GM18858 (cell line): ENCODE data around the gene FERMT1.
"Not testable (repeated sequence)": the region's sequence is repeated elsewhere in the genome, so short reads cannot be mapped to it uniquely, and the experiment has no call there.

Experiments
- ATAC-seq: cut with Tn5 transposase; IDR thresholded peaks from one replicate; pipeline ENCODE4 v1.9.1; 2021; ENCODE audit not compliant: unreplicated experiment

Gene FERMT1

DNA sequence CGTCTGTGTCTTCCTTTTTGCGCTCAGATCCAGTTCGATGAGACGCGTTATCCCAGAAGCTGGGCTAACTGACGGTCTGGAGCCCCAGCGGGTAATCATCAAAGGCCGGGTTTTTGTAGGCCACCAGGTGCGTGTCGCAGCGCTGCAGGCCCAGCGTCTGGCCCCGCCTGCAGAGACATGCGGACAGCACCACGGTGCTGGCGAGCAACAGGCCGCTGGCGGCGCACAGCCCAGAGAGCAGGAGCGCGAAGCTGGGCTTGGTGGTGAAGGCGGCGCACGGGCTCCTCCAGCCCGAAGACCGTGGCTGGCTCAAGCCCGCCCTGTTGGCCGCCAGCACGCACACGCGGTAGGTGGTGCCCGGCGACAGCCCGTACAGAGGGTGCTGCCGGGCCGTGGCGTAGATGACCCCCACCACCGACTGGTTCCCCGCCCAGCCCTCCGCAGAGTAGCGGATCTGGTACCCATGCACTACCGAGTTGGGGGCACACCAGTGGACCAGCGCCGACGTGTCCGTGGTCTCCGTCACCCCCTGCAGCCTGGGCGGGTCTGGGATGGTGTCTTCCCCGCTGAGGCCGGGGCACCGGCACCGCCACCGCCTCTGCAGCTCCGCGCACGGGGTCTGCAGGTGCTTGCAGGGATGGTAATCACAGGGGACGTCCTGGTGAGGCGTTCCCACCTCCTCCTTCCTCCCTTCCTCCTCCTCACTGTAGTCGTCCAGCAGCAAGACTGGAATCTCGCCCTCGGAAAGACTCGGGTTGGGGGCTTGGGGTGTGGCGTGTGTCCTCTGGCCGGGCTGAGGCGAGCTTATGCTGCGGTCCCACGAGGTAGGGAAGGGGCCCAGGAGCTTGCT is 81.6 kb downstream of the FERMT1 start:
- ATAC-seq: no peak

DNA sequence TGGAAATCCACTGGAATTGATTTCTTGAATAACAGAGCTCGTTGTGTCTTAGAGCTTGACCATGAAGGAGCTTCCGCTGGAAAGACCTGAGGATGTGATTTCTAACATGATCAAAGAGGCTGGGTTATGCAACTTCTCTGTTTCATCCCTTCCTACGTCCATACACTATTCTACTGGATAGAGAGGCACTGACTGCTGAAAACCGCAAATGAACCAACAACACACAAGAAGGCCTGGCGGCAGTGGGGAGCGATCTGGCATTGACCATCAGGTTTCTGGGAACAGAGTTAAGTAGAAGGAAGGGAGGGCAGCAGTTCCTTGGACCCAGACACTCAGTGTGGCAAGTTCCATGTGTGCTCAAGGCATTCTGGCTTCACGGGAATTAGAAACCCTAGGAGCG is 82.3 kb downstream of the FERMT1 start:
- ATAC-seq: no peak

DNA sequence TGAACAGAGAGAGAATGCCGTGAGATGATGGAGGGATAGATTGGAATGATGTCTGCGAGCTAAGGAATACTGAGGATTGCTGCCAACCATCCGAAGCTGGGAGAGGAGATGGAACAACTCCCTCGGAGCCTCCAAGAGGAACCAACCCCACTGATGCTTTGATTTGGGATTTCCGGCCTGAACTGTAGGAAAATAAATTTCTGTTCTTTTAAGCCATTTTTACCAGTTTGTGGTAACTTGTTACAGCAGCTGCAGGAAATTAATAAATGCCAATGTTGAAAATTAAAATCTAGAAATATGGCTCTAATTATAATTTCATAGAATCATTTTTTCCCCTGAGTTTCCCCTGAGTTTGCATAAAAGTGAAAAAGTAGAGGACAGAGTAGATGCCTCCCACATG is 83.1 kb downstream of the FERMT1 start:
- ATAC-seq: no peak

DNA sequence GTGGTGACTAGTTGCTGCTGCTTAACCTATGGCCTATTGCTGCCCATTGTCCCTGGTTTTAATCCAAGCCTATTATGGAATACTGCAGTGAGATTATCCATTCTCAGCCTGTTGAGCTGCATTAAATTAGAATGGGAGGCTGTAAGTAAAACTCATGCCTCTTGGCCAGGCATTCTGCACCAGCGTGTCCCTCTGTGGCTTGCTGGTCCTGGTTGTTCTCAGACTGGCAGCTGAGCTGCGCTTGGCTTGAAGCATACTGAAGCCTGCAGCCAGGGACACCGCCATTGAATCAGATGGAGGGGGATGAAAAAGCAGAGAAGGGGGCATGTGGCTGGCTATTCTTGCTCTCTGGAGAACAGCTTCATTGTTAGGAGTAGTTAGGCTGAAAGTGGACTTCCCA is 84.6 kb downstream of the FERMT1 start:
- ATAC-seq: no peak

DNA sequence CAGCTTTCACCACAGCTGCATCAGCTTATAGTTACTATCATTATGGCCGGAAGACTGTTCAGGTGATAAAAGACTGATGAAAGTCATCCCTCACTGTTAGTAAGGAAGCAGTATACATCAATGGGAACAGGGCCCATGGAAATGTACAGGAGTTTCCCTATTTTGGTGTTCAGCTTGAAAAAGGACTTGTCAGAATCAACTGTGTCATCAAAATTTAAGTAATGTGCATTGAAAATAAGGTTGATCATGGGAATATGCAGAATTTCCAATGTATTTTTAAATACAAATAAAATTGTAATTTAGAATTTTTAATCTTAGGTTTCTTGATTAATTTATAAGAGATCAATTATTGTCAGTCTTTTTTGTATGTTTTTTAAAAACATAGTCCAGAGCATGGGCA is 85.7 kb downstream of the FERMT1 start:
- ATAC-seq: no peak

DNA sequence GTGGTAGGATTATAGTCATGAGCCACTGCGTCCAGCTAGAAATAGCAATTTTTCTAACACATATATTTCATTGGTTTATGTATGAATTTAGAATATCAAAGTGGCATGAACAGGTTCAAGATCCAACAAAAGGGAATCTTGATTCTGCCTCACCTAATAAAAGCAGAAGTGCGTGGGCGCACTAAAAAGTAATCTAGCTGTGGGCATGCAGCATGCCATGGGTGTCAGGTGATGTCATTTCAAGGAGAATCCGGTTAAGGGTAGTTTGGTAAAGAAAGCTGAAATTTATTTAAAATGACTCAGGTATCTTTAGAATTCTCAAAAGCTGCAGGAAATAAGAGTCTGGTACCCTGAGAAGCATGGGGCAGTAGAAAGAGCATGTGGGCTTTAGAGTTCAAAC is 86.6 kb downstream of the FERMT1 start:
- no peak for ATAC-seq

DNA sequence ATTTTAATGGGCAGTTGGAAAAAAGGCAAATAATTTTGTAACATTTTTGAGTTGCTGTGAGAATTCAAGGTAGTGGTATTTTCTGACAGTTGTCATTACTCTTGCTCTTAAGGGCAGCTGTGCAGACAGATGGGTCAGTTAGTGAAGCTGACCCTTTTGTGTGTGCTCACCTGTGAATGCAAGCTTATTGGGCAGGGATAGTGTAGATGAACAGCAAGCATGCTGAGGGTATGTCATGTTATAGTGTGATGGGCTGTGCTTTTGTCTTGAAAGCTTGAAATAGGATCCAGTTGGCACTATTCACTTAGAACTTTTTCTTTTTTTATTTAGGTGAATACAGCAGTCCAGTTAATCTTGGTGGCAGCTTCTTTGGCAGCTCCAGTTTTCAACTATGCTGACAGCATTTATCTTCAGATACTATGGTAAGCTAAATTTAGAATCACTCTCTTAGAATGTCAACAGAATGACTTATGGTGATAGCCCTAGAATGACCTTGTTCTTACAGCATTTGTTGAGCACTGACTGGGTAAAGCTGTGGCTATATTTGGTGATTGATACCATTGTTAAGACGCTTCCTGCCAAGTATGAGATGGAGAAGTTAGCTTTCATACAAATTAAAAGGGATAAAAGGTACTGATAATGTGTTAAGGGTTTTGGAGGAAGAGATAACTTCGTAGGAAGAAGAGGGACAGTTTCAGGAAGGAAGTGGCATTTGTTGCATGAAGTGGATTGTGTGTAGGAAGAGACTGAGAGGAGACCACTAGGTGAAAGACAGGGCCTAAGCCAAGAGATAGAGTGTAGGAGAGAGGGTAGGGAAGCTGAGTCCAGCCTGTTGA is 88.5 kb downstream of the FERMT1 start:
- no peak for ATAC-seq

DNA sequence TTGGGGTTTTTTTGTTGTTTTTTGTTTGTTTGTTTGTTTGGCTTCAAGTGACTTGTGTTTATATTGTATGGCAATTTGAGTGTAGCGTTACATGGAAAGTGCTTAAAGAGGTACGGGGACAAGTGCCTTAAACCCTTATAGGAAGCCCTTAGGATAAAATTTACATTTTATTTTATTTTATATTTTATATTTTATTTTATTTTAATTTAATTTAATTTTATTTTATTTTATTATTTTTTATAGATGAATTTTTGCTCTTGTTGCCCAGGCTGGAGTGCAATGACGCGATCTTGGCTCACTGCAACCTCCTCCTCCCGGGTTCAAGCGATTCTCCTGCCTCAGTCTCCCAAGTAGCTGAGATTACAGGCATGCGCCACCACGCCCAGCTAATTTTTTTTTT is 89.9 kb downstream of the FERMT1 start:
- ATAC-seq: not testable (repeated sequence)

DNA sequence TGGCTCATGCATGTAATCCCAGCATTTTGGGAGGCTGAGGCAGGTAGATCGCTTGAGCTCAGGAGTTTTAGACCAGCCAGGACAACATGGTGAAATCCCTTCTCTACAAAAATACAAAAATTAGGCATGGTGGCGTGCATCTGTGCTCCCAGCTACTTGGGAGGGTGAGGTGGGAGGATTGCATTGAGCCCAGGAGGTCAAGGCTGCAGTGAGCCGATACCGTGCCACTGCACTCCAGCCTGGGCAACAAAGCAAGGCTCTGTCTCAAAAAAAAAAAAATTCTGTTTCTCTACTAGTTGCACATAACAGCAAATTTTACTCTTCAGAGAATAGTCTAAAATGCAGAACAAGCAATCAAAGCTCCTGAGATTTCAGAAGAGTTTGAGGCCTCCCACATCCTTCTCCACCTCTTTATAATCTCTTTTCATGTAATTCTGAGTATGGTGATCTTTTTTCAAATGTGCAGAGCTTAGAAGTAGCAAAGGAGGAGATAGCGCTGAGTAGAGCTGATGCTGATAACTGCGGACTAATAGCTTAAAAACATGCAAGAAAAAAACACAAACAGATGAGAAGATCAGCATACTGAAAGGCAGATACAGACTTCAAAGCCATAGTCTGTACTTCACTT is 92.3 kb downstream of the FERMT1 start:
- no peak for ATAC-seq

DNA sequence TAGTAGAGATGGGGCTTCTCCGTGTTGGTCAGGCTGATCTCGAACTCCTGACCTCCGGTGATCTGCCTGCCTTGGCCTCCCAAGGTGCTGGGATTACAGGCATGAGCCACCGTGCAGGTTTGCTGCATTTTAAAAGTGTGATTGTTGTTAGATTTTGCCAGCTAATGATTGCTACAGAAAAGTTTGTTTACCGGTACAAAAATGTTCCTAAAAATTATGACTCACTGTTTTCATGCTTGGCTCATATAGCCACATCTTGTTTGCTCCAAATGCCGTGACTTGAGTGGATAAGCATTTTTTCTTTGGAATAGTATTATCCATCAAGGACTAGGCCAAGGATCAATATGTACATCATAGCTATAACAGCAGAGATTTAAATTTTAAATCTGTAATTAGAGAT is 93.3 kb downstream of the FERMT1 start:
- no peak for ATAC-seq

DNA sequence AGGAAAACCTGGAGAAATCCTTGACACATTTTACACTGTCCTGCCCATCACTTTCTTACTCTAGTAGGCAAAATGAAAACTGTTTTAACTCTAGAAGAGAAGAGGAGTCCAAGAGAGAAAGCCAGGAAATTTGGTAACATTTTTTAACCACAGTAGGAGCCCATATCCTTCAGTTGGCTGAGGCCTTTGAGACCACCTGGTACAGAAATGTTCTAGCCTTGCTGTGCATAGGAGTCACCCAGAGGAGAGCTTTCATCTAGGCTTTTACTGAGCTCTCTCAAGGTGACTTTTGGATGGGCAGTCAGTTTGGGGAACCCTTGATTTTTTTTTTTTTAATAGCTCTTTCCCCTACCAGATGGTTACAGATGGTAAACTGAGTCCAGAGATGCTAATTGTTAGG is 94.0 kb downstream of the FERMT1 start:
- ATAC-seq: no peak

DNA sequence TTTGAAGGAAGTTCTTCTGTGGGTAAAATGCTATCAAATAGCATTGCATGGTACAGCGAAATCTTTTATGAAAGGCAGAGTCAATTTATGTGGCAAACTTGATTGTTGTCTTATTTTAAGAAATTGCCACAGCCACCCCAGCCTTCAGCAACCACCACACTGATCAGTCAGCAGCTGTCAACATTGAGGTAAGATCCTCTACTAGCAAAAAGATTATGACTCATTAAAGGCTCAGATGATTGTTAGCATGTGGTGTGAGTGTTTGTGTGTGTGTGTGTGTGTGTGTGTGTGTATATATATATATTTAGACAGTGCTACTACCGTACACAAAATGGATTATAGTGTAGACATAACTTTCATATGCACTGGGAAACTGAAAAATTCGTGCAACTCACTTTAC is 96.8 kb downstream of the FERMT1 start:
- no peak for ATAC-seq
